Psoas muscle (tissue), 8 donors: ENCODE results near the gene PSEN2. TPM values are rescaled to one million over a fixed set of nuclear protein-coding genes. Genes with fewer than 3 reads are reported as not detected.
"Not testable (repeated sequence)": the region's sequence is repeated elsewhere in the genome, so short reads cannot be mapped to it uniquely, and the experiment has no call there.

ENCODE experiments used
- ATAC-seq, 4 donors: fragments of 200-7000 bp; cut with Tn5 transposase; one replicate each; pipeline ENCODE4 v1.9.1; 2020; ENCODE audit warnings: moderate library complexity in 3 of 4, mild to moderate bottlenecking in 2 of 4
- DNase-seq, 2 donors: peaks; one replicate each; pipeline ENCODE4 v3.0.0-alpha.2; 2020
- H3K27ac ChIP-seq: fragments of 200-600 bp; one replicate; pipeline ENCODE4 v1.8.0; 2022
- H3K27me3 ChIP-seq, 3 donors: fragments of 200-600 bp in 1 of 3; one replicate each; pipeline versions ENCODE4 v1.6.1 to v1.8.0; 2013 to 2022; ENCODE audit warnings: low read length in 2 of 3, mild to moderate bottlenecking in 2 of 3, moderate library complexity in 1 of 3; ENCODE audit not compliant: insufficient read depth in 3 of 3
- H3K36me3 ChIP-seq, 2 donors: fragments of 200-600 bp in 1 of 2; one replicate each; pipeline versions ENCODE4 v1.6.1 to v1.8.0; 2013 to 2022; ENCODE audit warnings: low read depth in 1 of 2, mild to moderate bottlenecking in 1 of 2, moderate library complexity in 1 of 2; ENCODE audit not compliant: insufficient read depth in 1 of 2
- H3K4me1 ChIP-seq: fragments of 200-600 bp; one replicate; pipeline ENCODE4 v1.8.0; 2022
- H3K4me3 ChIP-seq: fragments of 200-600 bp; one replicate; pipeline ENCODE4 v1.8.0; 2022; ENCODE audit warnings: mild to moderate bottlenecking
- H3K9me3 ChIP-seq: fragments of 200-600 bp; one replicate; pipeline ENCODE4 v1.8.0; 2022
- CTCF ChIP-seq: fragments of 200-600 bp; IDR thresholded peaks from one replicate; pipeline ENCODE4 v1.8.0; 2022; ENCODE audit warnings: antibody characterized with exemption
- WGBS, 3 donors: extraction: QIAGEN DNeasy Blood & Tissue Kit; methylation state at CpG; one replicate each; pipeline versions ENCODE4 v1.1.6 to v1.1.7; 2013; 5-methylcytosine and 5-hydroxymethylcytosine counted together
- intact Hi-C, 2 donors: fragments of 100-400 bp; cut with DNase I; formaldehyde crosslinking; loops; one replicate each; pipeline versions ENCODE4 v1.11.0 to v1.14.2; 2022
- polyA plus RNA-seq, 3 donors: library from polyadenylated mRNA; stranded (reverse); fragments of 200-250 nt; gene quantifications; one replicate each; pipeline ENCODE4 v1.2.3, GENCODE V29; 2013
- total RNA-seq, 4 donors: library from RNA; stranded (reverse); fragmentation: NEBNext Ultra II Directional in 2 of 4; extraction: Animal tissue kit (Norgen Biotek cat#: 25700) in 2 of 4; gene quantifications; one replicate each; pipeline versions ENCODE4 v1.2.1 to v1.2.4, GENCODE V29; 2021 to 2023
- donor health status: healthy with polysubstance abuse.
- donor health status: DM: no; HTN: no; CAD: no; lungs with moderate emphysema.
- donor health status: Bipolar disorder and iron deficiency.
- donor health status: healthy.
- donor health status: DM: yes; HTN: yes; CAD: no.
- donor health status: DM: no; HTN: no; CAD: no.
- donor health status: DM: no; HTN: no; CAD: no.
- donor health status: DM: yes; HTN: yes; CAD: no.

PSEN2 gene
- total and polyA plus RNA-seq, 7 donors: 15.5 to 31.5 (median 26.9) TPM

- Histone ChIP-seq H3K4me1 (peaks cover 10% of the 10 kb centered on the region), H3K9me3 (no peaks in the 10 kb centered on the region), H3K4me3 (peak overlapping the region; percentile 48), H3K36me3 (no peaks in the 10 kb centered on the region), H3K27ac (peak overlapping the region; percentile 74), H3K27me3 (no peaks in the 10 kb centered on the region)
- intact Hi-C loops: loop anchor here (1.0 to 5.0 kb wide), 5 partner anchors 89 to 281 kb away; partner anchors contain the start of genes ITPKB (in 2 of the 2) and STUM (in 1 of the 2)
- peak; percentile 96 to 98 for DNase-seq
- WGBS, 3 donors: 4 to 6% (median 5%) methylated on average over 19 of the region's 19 CpGs
- TF ChIP-seq CTCF: peak; percentile 98
- ATAC-seq: peak; percentile 98 to 99 (median 99)
These were observed 42.4 kb upstream of the PSEN2 start for GRCh38 chr1:226827968-226828513.

GRCh38 chr1:226829105-226829504 is 41.3 kb upstream of the PSEN2 start:
- Histone ChIP-seq H3K36me3 (no peaks in the 10 kb centered on the region), H3K4me3 (no peak overlapping the region), H3K9me3 (no peaks in the 10 kb centered on the region), H3K27ac (no peak overlapping the region), H3K27me3 (no peaks in the 10 kb centered on the region), H3K4me1 (peaks cover 10% of the 10 kb centered on the region)
- ATAC-seq (no peak), DNase-seq (no peak)
- intact Hi-C loops: loop anchor here (2.0 to 5.0 kb wide), 4 partner anchors 90 to 282 kb away; partner anchors contain the start of genes ITPKB (in 2 of the 2) and STUM (in 1 of the 2)
- no peak for TF ChIP-seq CTCF
- WGBS, 3 donors: 90 to 97% (median 90%) methylated on average over 2 of the region's 2 CpGs

GRCh38 chr1:226831953-226832352 is 38.5 kb upstream of the PSEN2 start:
- no peaks in the 10 kb centered on the region for H3K36me3 ChIP-seq
- no peaks in the 10 kb centered on the region for H3K27me3 ChIP-seq
- no peak overlapping the region for H3K4me3 ChIP-seq
- H3K4me1 ChIP-seq: peaks cover 10% of the 10 kb centered on the region
- no peaks in the 10 kb centered on the region for H3K9me3 ChIP-seq
- no peak overlapping the region for H3K27ac ChIP-seq
- intact Hi-C loops: no loop called here
- DNase-seq (no peak), ATAC-seq (no peak)
- WGBS, 3 donors: 92 to 95% (median 93%) methylated on average over 4 of the region's 4 CpGs
- TF ChIP-seq CTCF: no peak

- intact Hi-C loops: no loop called here
- no peak overlapping the region for H3K4me3 ChIP-seq
- TF ChIP-seq CTCF: no peak
- WGBS, 3 donors: 91 to 98% (median 93%) methylated on average over 9 of the region's 9 CpGs
- H3K27me3 ChIP-seq: no peaks in the 10 kb centered on the region
- no peak for ATAC-seq
- peaks cover 7% of the 10 kb centered on the region for H3K4me1 ChIP-seq
- H3K27ac ChIP-seq: no peak overlapping the region
- no peaks in the 10 kb centered on the region for H3K36me3 ChIP-seq
- DNase-seq: no peak
- H3K9me3 ChIP-seq: no peaks in the 10 kb centered on the region
These were observed 37.8 kb upstream of the PSEN2 start for GRCh38 chr1:226832613-226833012.

GRCh38 chr1:226834179-226834578 is 36.2 kb upstream of the PSEN2 start:
- intact Hi-C loops: not testable (repeated sequence)
- WGBS, 3 donors: 86 to 91% (median 87%) methylated on average over 6 of the region's 6 CpGs

GRCh38 chr1:226835396-226835795 is 35.0 kb upstream of the PSEN2 start:
- H3K4me1 ChIP-seq, H3K9me3 ChIP-seq, H3K4me3 ChIP-seq, H3K27ac ChIP-seq, H3K36me3 ChIP-seq, ATAC-seq, intact Hi-C loops, DNase-seq, H3K27me3 ChIP-seq: not testable (repeated sequence)
- 88 to 92% (median 91%) methylated on average over 7 of the region's 7 CpGs for WGBS, 3 donors

More at GRCh38 chr1:226834179-226834578, 36.2 kb upstream of the PSEN2 start:
- H3K36me3 ChIP-seq, H3K4me3 ChIP-seq, ATAC-seq, DNase-seq, H3K9me3 ChIP-seq, H3K4me1 ChIP-seq, H3K27ac ChIP-seq, H3K27me3 ChIP-seq: not testable (repeated sequence)

- 91 to 97% (median 94%) methylated on average over 2 of the region's 2 CpGs for WGBS, 3 donors
- H3K4me3 ChIP-seq, DNase-seq, H3K9me3 ChIP-seq, H3K36me3 ChIP-seq, ATAC-seq, H3K27ac ChIP-seq, intact Hi-C loops, H3K4me1 ChIP-seq, H3K27me3 ChIP-seq: not testable (repeated sequence)
These were observed 32.5 kb upstream of the PSEN2 start for GRCh38 chr1:226837966-226838365.
